ENCODE results near the gene ETV4. TPM values are rescaled to one million over a fixed set of nuclear protein-coding genes. Genes with fewer than 3 reads are reported as not detected.
A peak's percentile ranks its signal among the peaks of the same experiment; 100 is the strongest.

The ETV4 gene
- total and polyA plus RNA-seq, 2 experiments from 2014 or later: 10.7 to 14.8 TPM

GRCh38 chr17:43490621-43491020 lies 55.5 kb downstream of the ETV4 start:
- no peak for TF ChIP-seq CTCF (IDR thresholded peaks at IDR 0.05; ENCODE audit: poor library complexity)
- TF ChIP-seq EZH2 (IDR thresholded peaks at IDR 0.05; ENCODE audit: borderline replicate concordance): no peak
- no peak for TF ChIP-seq EZH2phosphoT487 (IDR thresholded peaks at IDR 0.05; ENCODE audit: low read depth, severe bottlenecking, unreplicated experiment)
- Histone ChIP-seq H3K27me3 (no peaks in the 10 kb centered on the region), H3K4me2 (no peak overlapping the region), H3K79me2 (peaks cover 42% of the 10 kb centered on the region), H3K9me2 (replicated peaks; ENCODE audit: insufficient read depth) (no peaks in the 10 kb centered on the region), H3K9me3 (ENCODE audit: low read depth) (no peaks in the 10 kb centered on the region), H3K36me3 (replicated peaks; ENCODE audit: insufficient read depth, low read depth) (no peaks in the 10 kb centered on the region), H3K4me3 (no peak overlapping the region), H3K4me1 (ENCODE audit: insufficient read depth) (no peaks in the 10 kb centered on the region), H4K20me1 (ENCODE audit: insufficient read depth, poor library complexity, severe bottlenecking) (no peaks in the 10 kb centered on the region), H3K27ac (no peak overlapping the region), H2AFZ (no peak overlapping the region)
- WGBS (ENCODE audit: low lambda C conversion rate, missing lambda C conversion rate): 90% methylated on average over 5 of the region's 5 CpGs
- no peak for DNase-seq (ENCODE audit: low spot score)

GRCh38 chr17:43483674-43484551 lies 62.2 kb downstream of the ETV4 start, which contains the start of gene DHX8:
Gene DHX8, plus strand, starts transcription at chr17:43483975. Its CDS starts 63 bp downstream, at chr17:43484038.
- H3K27ac ChIP-seq: peak within 1 kb of the TSS; percentile 83
- H3K4me2 ChIP-seq: peak within 1 kb of the TSS; percentile 91
- peaks cover 13% of the 10 kb centered on the region for H3K4me1 ChIP-seq (ENCODE audit: insufficient read depth)
- H3K4me3 ChIP-seq: peak within 1 kb of the TSS; percentile 44
- peak within 1 kb of the TSS; percentile 90 for H2AFZ ChIP-seq
- TF ChIP-seq EZH2 (IDR thresholded peaks at IDR 0.05; ENCODE audit: borderline replicate concordance) (no peak), CTCF (IDR thresholded peaks at IDR 0.05; ENCODE audit: poor library complexity) (peak; percentile 100)
- no peaks in the 10 kb centered on the region for H3K9me2 ChIP-seq (replicated peaks; ENCODE audit: insufficient read depth)
- no peaks in the 10 kb centered on the region for H3K9me3 ChIP-seq (ENCODE audit: low read depth)
- H4K20me1 ChIP-seq (ENCODE audit: insufficient read depth, poor library complexity, severe bottlenecking): peaks cover 5% of the 10 kb centered on the region
- no peaks in the 10 kb centered on the region for H3K27me3 ChIP-seq
- DNase-seq (ENCODE audit: low spot score): peak; percentile 98
- peaks cover 49% of the 10 kb centered on the region for H3K79me2 ChIP-seq
- H3K36me3 ChIP-seq (replicated peaks; ENCODE audit: insufficient read depth, low read depth): no peaks in the 10 kb centered on the region
- 1% methylated on average over 51 of the region's 51 CpGs for WGBS (ENCODE audit: low lambda C conversion rate, missing lambda C conversion rate)

- 88% methylated on average over 11 of the region's 11 CpGs for WGBS (ENCODE audit: low lambda C conversion rate, missing lambda C conversion rate)
- H3K9me3 ChIP-seq (ENCODE audit: low read depth): no peaks in the 10 kb centered on the region
- DNase-seq (ENCODE audit: low spot score): no peak
- peaks cover 13% of the 10 kb centered on the region for H3K4me1 ChIP-seq (ENCODE audit: insufficient read depth)
- TF ChIP-seq EZH2phosphoT487 (IDR thresholded peaks at IDR 0.05; ENCODE audit: low read depth, severe bottlenecking, unreplicated experiment): no peak
- TF ChIP-seq EZH2 (IDR thresholded peaks at IDR 0.05; ENCODE audit: borderline replicate concordance): no peak
- TF ChIP-seq CTCF (IDR thresholded peaks at IDR 0.05; ENCODE audit: poor library complexity): no peak
- H3K36me3 ChIP-seq (replicated peaks; ENCODE audit: insufficient read depth, low read depth): no peaks in the 10 kb centered on the region
- H3K4me3 ChIP-seq: no peak overlapping the region
- H3K9me2 ChIP-seq (replicated peaks; ENCODE audit: insufficient read depth): no peaks in the 10 kb centered on the region
- peaks cover 34% of the 10 kb centered on the region for H3K79me2 ChIP-seq
- no peaks in the 10 kb centered on the region for H3K27me3 ChIP-seq
- peak overlapping the region; percentile 83 for H3K27ac ChIP-seq
- peaks cover 5% of the 10 kb centered on the region for H4K20me1 ChIP-seq (ENCODE audit: insufficient read depth, poor library complexity, severe bottlenecking)
- H2AFZ ChIP-seq: peak overlapping the region; percentile 43
- no peak overlapping the region for H3K4me2 ChIP-seq
Measured at GRCh38 chr17:43482103-43483012, 63.8 kb downstream of the ETV4 start.
